PC-9 (cell line): Measurements from ENCODE around the gene CALY.

Experiments used
- EZH2 ChIP-seq: fragments of 200-600 bp; sonication (generic); IDR thresholded peaks from 2 replicates; pipeline ENCODE4 v1.8.0; 2017; ENCODE audit warnings: antibody characterized with exemption, low read depth
- TF ChIP-seq, protein P1 (sequence below): fragments of 200-600 bp; sonication (generic); conservative IDR thresholded peaks from 2 replicates; pipeline ENCODE4 v1.6.1; 2017; ENCODE audit warnings: mixed run types, antibody characterized with exemption, mild to moderate bottlenecking, moderate library complexity

GRCh38 chr10:133308421-133309099 lies 28.1 kb downstream of the CALY start, which contains the start of the genes TUBGCP2 and ZNF511:
- TF ChIP-seq, protein P1, sequence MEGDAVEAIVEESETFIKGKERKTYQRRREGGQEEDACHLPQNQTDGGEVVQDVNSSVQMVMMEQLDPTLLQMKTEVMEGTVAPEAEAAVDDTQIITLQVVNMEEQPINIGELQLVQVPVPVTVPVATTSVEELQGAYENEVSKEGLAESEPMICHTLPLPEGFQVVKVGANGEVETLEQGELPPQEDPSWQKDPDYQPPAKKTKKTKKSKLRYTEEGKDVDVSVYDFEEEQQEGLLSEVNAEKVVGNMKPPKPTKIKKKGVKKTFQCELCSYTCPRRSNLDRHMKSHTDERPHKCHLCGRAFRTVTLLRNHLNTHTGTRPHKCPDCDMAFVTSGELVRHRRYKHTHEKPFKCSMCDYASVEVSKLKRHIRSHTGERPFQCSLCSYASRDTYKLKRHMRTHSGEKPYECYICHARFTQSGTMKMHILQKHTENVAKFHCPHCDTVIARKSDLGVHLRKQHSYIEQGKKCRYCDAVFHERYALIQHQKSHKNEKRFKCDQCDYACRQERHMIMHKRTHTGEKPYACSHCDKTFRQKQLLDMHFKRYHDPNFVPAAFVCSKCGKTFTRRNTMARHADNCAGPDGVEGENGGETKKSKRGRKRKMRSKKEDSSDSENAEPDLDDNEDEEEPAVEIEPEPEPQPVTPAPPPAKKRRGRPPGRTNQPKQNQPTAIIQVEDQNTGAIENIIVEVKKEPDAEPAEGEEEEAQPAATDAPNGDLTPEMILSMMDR, result no peak
- TF ChIP-seq EZH2, result no peak
